ENCODE measurements around the gene EPB41L3.

GRCh38 chr18:5461041-5461440 is 82.8 kb downstream of the EPB41L3 start:
- TF ChIP-seq CTCF (IDR thresholded peaks at IDR 0.05) (no peak), POLR2A (IDR thresholded peaks at IDR 0.05) (no peak)
